GM21360 (cell line): ENCODE results near the gene EVI5L.
A peak's percentile ranks its signal among the peaks of the same experiment; 100 is the strongest.
"Not testable (repeated sequence)": the region's sequence is repeated elsewhere in the genome, so short reads cannot be mapped to it uniquely, and the experiment has no call there.

Experiments
- ATAC-seq: cut with Tn5 transposase; IDR thresholded peaks from one replicate; pipeline ENCODE4 v1.9.1; 2021; ENCODE audit warnings: mild to moderate bottlenecking, moderate library complexity; ENCODE audit not compliant: unreplicated experiment

The EVI5L gene

GRCh38 chr19:7845390-7846154 lies 15.6 kb downstream of the EVI5L start:
- no peak for ATAC-seq

DNA sequence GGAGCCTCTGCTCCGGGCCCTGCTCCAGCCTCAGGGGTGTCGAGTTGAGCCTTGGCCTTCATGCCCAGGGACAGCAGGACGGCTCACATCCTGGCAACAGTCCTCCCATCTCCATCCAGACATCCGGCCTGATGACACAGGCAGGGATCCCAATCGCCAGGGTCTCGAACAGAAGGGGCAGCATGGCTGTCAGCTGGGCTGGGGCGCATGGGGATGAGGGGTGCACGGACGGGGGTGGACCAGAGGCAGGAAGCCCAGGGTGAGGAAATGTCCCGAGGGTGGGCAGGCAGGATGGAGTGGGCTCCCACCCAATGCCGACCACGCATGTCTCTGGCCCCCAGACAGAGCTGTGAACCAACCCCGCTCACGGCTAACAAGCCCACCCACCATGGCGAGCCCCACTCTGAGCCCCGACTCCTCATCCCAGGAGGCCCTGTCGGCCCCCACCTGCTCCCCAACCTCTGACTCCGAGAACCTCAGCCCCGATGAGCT lies 16.2 kb downstream of the EVI5L start:
- no peak for ATAC-seq

DNA sequence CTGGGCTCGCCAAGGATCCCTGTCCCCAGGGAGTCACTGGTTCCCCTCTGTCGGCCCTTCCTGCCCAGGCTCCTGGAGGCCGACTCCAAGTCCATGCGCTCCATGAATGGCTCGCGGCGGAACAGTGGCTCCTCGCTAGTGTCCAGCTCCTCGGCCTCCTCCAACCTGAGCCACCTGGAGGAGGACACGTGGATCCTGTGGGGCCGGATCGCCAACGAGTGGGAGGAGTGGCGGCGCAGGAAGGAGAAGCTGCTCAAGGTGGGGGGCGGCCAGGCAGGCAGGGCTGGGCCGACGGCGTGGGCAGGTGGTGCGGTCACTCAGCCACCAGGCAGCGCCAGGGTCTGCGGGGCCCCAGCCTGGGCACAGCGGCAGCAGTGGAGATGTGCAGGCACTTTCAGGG lies 17.6 kb downstream of the EVI5L start:
- ATAC-seq: no peak

DNA sequence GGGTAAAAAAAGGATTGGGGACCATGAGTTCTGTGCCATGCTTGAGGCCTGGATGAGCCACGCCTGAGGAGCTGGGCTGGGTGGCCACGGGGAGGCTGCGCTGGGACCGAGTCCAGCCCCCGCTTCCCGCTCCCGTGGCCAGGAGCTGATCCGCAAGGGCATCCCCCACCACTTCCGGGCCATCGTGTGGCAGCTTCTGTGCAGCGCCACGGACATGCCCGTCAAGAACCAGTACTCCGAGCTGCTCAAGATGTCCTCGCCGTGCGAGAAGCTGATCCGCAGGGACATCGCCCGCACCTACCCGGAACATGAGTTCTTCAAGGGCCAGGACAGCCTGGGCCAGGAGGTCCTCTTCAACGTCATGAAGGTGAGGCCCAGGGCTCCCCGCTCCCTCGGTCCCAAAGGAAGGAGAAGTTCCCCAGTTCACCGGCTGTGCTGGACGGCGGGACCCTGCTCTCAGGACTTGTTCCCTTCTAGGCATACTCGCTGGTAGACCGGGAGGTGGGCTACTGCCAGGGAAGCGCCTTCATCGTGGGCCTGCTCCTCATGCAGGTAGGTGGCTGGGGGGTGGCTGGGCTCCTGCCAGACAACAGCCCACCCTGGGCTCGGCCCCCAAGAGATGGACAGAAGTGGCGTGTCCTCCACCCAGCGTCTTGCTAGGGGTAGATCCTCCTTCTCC lies 18.9 kb downstream of the EVI5L start:
- no peak for ATAC-seq

DNA sequence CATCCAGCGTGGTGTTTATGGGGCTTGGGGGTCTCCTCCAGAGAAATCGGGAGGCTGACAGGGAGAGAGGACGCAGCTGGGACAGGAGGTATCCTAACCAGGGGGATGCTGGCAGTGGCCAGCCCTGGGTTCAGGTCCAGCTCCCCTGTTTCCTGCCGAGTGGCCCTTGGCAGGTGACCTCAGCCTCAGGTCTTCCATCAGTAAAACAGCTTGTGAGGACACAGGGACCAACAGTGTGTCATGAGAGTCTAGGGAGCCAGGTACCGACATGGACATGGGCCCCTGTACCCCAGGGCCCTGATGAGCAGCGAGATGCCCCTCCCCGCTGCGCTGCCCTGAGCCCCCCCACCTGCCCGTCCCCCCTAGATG lies 19.6 kb downstream of the EVI5L start:
- ATAC-seq: no peak

GRCh38 chr19:7850000-7850813 lies 20.2 kb downstream of the EVI5L start:
- no peak for ATAC-seq

DNA sequence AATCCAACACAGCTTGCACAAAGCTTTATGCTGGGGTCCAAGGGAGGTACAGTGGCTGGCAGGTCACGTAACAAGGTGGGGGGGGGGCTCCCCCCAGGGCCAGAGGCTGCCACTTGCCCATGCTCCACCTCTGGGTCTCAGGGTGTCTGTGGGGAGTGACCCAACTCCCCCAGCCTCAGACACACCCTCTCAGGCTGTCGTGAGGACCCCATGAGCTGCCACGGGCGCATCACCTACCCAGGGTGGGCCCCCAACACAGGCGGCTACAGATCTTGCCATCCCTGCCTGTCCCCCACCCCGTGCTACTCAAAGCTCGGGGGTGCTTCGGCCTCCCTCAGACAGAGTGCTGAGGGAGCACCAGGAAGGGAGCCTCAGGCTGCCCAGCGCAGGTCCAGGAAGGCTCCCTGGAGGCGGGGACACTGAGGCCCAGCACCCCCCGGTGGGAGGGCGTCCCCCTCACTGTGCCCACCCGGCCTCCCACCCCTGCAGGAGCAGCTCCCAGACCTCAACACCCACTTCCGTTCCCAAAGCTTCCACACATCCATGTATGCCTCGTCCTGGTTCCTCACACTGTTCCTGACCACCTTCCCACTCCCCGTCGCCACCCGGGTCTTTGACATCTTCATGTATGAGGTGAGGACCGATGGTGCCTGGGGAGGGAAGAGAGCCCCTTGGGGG lies 21.1 kb downstream of the EVI5L start:
- no peak for ATAC-seq

GRCh38 chr19:7851623-7852500 lies 21.8 kb downstream of the EVI5L start:
- ATAC-seq: no peak

DNA sequence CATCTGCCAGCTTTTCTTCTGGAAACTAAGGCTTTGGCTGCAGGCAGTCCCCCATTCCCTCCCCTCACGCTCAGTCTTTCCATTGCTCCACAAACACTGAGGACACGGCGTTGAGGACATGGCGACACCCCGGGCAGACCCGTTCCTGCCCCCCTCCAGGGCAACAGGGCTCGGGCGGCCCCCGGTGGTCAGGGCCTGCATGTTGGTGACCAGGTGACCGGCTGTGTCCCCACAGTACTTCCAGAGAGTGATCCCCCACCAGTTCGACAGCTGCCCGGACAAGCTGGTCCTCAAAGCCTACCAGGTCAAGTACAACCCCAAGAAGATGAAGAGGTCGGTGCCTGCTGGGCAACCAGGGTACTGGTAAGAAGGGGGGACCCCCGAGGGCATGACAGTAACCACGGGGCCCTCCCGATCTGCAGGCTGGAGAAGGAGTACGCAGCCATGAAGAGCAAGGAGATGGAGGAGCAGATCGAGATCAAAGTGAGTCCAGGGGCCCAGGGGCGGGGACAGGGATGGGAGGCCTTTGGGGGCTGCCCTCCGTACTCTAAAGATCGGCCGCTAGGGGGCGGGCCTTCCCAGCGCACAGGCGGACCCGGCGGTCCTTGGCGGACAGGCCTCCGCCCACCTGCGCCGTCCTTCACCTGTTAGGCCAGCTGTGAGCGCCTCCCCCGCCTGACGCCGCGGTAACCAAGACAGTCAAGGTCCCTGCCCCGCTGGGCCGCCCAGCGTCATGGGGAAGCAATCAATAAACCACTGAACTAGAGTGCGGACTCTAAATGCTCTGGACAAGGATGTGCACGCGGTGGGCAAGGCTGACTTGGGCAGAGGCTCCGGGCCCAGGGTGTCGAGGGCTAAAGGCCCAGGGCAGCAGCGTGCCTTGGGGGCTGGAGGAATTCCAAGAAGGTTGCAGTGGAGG lies 23.1 kb downstream of the EVI5L start:
- ATAC-seq: peak; percentile 60

- no peak for ATAC-seq
These were observed 23.7 kb downstream of the EVI5L start for GRCh38 chr19:7853770-7854128.

DNA sequence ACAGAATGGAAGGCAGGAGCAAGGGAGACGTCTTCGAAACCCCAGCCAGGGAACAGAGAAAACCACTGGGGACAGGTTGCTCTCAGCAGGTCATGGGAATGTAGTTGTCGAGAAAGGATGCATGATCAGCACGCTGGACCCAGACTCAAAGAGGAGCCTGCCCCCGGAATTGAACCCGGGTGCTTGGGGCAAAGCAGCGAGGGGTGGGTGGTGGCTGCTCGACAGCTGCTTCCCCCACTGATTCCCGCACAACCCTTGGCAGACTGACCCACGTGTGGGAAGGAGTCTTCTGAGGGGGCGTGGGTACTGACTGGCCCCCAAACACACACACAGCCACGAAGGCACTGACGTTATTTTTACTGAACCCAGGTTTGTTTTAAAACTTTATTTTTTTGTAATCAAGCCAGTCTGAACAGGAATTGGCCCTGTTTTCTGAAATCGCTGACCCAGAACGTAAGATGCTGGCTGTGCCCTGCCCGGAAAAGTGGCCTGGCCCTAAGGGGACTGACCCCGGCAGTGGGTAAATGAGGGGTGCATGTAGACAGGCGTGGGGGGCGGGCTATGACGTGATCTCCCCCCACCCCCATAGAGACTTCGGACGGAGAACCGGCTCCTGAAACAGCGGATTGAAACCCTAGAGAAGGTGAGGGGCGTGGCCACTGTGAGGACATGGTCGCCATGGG lies 25.5 kb downstream of the EVI5L start:
- ATAC-seq: no peak

- no peak for ATAC-seq
These were observed 26.1 kb downstream of the EVI5L start for GRCh38 chr19:7856109-7856591.

- no peak for ATAC-seq
These were observed 27.0 kb downstream of the EVI5L start for GRCh38 chr19:7856679-7857663.

DNA sequence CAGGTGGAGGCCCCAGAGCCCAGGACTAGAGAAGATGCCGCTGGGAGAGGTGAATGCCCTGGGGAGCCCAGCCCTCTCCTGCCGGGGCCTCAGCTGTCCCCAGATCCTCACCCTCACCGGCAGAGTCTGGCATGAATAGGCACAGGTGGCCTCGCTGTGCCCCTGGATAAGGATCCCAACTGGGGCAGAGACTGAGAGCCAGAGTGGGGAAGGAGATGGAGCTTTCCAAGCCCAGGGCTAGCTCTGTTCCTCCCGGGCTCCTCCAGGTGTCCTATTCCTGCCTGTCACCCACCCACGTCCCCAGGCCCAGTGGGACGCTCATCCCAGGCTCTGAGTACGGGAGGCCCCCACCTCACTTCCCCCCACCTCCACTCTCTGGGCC lies 27.7 kb downstream of the EVI5L start:
- ATAC-seq: no peak

GRCh38 chr19:7858109-7858770 lies 28.2 kb downstream of the EVI5L start:
- no peak for ATAC-seq

GRCh38 chr19:7859087-7859486 lies 29.1 kb downstream of the EVI5L start:
- not testable (repeated sequence) for ATAC-seq
